DMS79 treated with DMSO at 0.1 percent for 48 hours (cell line): ENCODE data around the gene NPAS3.

Experiments used
- DNase-seq: peaks from one replicate; lab custom pipeline; 2025; lab: John Stamatoyannopoulos, UW

Gene NPAS3

DNA sequence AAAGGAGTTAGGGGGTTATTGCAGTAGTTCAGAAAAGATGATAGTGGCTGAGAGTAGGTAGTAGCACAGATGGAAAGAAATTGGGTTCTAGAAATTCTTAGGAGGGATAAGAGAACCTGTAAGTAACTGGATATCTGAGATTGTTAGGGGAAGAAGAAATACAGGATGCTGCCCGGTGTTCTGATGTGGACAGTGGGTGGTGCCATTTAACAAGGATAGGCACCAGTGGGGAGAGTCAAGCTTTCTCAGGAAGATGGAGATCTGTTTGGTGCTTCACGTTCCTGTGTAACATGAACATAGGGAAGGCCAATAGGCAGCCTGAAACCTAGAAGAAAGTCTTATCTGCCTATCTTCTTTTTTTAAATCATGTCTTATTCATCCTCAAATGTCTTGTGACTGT is 245.9 kb downstream of the NPAS3 start:
- DNase-seq: no peak

- no peak for DNase-seq
Observed at GRCh38 chr14:33186656-33187055, 248.0 kb downstream of the NPAS3 start.

DNA sequence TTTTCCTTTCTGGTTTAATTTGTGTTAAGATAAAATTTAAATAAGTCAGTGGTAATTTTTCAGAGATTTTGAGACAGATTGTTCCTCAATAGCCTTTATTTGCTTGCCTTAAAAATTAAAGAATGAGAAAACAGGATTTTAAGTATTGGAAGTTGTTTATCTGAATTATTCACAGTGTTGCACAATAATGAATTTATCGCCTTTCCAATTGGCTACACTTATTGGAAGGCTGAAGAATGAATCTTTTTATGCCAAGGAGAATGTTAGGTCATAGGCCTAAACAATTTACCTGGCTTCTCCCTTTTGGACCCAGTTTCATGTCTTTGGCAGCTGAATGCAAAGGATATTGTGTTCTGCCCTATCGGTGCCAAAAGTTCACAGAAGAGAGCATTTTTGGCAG is 250.2 kb downstream of the NPAS3 start:
- no peak for DNase-seq

GRCh38 chr14:33191855-33192254 is 253.2 kb downstream of the NPAS3 start:
- DNase-seq: no peak

- DNase-seq: no peak
Observed at GRCh38 chr14:33194551-33194950, 255.9 kb downstream of the NPAS3 start.

DNA sequence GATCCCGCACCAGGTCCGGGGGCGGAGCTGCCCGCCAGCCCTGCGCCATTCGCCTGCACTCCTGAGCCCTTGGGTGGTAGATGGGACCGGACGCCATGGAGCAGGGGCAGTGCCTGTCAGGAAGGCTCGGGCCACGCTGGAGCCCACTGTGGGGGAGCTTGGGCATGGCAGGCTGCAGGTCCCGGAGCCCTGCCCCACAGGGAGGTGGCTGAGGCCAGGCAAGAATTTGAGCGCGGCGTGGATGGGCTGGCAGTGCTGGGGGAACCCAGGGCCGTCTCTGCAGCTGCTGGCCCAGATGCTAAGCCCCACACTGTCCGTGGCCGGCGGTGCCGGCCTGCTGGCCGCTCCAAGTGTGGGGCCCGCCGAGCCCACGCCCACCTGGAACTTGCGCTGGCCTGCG is 260.0 kb downstream of the NPAS3 start:
- DNase-seq: no peak

DNA sequence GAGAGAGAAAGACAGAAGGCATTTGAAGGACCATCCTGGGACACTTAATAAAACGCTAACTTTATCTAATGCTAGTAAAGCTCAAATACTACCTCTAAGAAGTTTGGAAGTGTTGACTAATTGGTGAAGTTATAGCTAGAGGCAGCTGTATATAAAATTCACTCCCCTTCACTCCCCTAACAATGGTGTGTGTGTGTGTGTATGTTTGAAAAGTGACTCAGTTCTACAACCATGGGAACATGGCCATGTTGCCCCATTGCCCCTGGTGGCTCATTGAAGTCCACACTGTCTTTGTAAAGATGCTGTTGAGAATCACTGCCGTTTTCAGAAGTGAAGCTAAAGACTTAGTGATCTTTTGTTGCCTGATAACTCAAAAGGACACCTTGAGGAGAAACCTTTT is 262.4 kb downstream of the NPAS3 start:
- no peak for DNase-seq

DNA sequence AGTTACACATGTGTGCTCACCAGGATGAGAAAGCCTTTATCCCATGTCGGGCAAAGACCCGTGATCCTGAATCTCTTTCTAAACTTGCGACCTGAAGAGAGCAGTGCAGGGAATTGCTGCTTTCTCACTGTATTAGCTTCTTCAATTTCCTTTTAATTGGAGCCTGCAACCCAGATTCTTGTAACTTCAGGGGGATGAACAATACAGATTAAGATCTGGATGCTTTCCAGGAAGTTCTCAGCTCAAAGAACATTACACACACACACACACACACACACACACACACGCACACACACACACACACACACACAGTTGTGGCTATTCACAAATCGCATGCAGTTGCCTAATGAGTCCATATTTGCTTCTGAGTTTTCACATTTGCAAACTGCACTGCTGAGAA is 268.3 kb downstream of the NPAS3 start:
- no peak for DNase-seq

DNA sequence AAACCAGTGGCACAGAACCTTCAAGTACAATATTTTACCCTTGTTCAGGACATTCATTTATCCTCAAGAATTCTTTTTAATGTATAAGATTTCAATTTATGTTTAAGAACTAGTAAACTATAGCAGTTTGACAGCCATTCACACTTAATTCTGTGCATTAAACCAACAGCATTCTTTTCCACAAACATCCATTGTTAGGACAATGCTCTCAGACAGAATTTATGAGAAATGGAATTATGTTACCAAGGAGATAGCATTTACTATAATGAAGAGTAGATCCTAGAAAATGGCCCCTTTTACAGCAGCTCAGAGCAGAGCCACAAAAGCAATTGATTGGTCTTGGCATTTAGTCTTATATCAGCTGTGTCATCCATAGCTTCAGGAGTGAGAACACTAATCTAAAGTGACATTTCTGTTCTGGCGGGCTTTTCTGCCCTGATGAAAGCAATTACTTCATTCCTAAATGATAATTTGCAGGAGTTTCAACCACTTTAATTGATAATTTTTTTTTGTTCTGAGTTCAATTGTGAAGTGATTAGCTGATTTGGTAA is 268.9 kb downstream of the NPAS3 start:
- no peak for DNase-seq

GRCh38 chr14:33210311-33210710 is 271.6 kb downstream of the NPAS3 start:
- no peak for DNase-seq

- DNase-seq: no peak
Observed at GRCh38 chr14:33218026-33218425, 279.3 kb downstream of the NPAS3 start.

GRCh38 chr14:33219957-33220356 is 281.3 kb downstream of the NPAS3 start:
- no peak for DNase-seq

DNA sequence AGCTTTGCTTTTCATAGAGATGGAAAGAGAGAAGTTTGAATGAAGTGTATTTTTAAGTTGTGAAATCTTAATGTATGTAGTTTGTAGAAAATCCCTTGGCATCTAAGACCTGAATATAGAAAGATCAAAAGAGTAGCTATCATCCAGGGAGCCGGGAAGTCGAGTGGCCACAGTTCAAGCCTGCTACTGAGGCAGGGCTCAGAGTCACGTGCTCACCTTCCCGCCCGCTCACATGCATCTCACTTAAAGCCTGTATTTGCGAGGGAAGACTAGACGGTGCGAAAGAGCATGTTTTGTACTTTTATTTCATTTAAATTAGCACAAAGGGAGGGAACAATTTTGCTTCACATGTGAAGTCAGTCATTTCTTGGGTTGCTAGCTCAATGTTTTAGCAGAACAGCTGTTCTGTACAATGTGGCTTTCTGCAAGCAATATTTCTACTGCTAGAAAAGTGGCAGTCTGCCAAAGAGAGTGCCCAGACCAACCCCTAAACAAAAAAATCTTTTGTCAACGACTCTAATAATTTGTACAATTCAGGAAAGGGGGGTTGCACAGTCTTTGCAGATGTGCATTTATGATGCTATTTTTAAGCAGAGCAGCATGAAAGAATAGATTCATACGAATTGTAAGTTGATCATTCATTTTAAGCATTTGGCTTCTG is 290.7 kb downstream of the NPAS3 start:
- no peak for DNase-seq

- no peak for DNase-seq
Observed at GRCh38 chr14:33230021-33230420, 291.3 kb downstream of the NPAS3 start.

DNA sequence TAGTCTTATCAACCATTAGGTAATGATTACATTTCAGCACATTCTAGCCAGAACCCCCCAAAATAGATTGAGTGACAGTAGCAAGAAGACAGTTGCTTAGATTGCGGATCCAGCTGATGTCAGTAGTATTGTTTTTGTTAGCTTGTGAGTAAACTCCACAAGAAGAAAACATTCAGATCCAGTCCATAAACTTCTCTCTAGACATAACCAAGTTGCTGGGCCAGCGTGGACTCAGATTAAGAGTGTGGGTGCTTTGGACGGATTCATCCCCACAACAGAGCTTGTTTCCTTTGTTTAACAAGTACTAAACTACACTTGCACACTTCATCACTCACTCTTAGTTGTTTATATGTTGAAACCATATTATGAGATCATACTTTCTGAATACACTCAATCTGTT is 293.4 kb downstream of the NPAS3 start:
- DNase-seq: no peak

DNA sequence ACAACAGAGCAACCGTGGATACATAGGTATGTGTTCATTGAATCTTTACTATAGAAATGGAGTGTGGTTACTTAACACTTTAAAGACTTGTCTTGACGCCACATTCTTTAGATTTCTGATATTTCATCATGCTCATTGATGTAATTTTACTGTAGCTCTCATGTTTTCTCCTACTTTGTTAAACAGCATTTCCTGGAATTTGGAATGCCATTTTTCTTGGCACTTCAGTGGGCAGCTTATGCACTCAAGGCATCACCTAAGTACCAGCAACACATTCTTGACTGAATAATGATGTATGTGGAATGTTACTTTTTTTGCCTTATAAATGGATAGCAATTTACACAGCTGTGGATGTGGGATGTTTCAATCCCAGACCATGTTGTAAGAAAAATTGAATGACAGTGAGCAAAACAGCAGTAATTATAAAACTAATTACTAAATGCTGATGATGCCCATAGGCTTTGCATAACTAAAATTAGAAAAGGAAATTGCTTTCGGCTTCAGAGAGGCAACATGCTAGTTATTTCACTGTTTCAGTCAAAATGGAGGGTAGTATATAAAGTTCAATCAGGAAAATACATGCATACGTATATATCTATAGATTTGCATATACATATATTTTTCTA is 298.5 kb downstream of the NPAS3 start:
- DNase-seq: no peak

DNA sequence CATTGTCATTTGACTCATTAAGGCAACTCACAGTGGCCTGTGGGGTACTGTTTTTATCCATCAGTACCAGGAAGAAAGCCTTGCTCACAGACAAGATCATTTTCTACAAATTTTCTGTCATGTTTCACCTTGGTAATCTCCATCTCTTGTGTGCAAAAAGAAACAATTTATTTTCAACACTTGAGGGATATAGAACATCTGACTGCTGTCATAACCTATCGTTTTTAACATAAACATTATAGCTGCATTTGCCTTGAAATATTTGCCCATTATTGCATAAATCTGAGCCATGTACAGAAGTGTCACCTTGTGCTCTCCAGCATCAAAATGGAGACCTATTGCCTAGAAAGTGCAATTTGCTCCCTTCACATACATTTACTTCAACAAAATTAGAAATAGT is 300.8 kb downstream of the NPAS3 start:
- no peak for DNase-seq

- no peak for DNase-seq
Observed at GRCh38 chr14:33240466-33240865, 301.8 kb downstream of the NPAS3 start.

- no peak for DNase-seq
Observed at GRCh38 chr14:33241331-33241730, 302.7 kb downstream of the NPAS3 start.

DNA sequence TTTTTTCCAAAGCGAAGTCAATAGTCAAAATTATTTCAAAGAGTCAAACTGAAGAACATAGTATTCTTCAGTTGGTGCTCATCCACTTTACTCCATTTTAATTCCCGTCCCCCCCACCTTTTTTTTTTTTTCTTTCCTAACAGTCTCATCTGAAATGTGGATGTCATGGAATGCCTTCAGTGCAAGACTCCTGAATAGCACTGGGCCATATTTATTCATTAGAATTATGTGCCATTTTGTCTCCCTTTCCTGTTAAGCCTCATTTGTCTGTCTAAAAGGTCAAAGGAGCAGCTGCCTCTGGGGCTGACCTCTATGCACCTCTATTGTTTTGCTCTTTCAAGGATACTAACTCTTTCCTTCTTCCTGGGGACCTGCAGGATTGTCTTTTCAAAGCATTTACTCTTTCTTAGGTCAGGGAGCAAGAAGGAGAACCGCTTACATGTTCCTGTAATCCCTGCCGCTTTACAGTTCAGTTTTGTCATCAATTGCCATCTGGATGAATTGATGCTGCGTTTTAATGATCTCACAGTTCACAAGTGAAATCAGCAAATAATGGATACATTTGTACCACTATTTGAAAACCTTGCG is 310.6 kb downstream of the NPAS3 start:
- no peak for DNase-seq

DNA sequence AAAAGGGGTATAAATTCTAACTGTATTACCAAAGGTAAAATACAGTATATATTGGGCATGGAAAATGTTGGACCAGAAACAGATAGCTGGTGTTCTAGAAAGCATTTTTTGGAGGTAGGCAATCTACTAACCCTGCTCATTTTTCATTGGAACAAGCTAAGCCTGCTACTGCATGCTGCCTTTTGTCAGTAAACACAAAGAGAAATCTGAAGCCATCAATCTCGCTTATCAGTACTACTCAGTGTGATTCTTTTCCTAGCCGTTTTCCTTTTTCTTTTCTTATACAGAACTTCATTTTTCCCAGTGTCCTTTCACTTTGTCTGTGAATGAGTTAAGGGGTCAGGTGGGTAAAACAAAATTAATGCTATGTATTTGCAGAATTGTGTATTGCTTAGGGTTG is 312.3 kb downstream of the NPAS3 start:
- no peak for DNase-seq

- DNase-seq: no peak
Observed at GRCh38 chr14:33254342-33254741, 315.7 kb downstream of the NPAS3 start.

- no peak for DNase-seq
Observed at GRCh38 chr14:33254861-33255395, 316.2 kb downstream of the NPAS3 start.
